Measurements from ENCODE around the gene CFAP91.
"Not testable (repeated sequence)": the region's sequence is repeated elsewhere in the genome, so short reads cannot be mapped to it uniquely, and the experiment has no call there.

The CFAP91 gene

GRCh38 chr3:119677641-119677934, 25.2 kb upstream of the CFAP91 start:
- no peak for DNase-seq (ENCODE audit: low read depth)

- DNase-seq (ENCODE audit: low read depth) = not testable (repeated sequence)
Measured at GRCh38 chr3:119678209-119678608, 24.6 kb upstream of the CFAP91 start.

GRCh38 chr3:119679874-119680273, 22.9 kb upstream of the CFAP91 start:
- no peak for DNase-seq (ENCODE audit: low read depth)

GRCh38 chr3:119681279-119681678, 21.5 kb upstream of the CFAP91 start:
- no peak for DNase-seq (ENCODE audit: low read depth)

GRCh38 chr3:119683421-119683820, 19.4 kb upstream of the CFAP91 start:
- DNase-seq (ENCODE audit: low read depth) = no peak

GRCh38 chr3:119690043-119690656, 12.7 kb upstream of the CFAP91 start:
- DNase-seq (ENCODE audit: low read depth) = no peak

- DNase-seq (ENCODE audit: low read depth) = no peak
Measured at GRCh38 chr3:119695480-119695879, 7.3 kb upstream of the CFAP91 start.

GRCh38 chr3:119697394-119697793, 5.4 kb upstream of the CFAP91 start:
- no peak for DNase-seq (ENCODE audit: low read depth)

- DNase-seq (ENCODE audit: low read depth) = peak; percentile 24
Measured at GRCh38 chr3:119700269-119700919, 2.4 kb upstream of the CFAP91 start.

GRCh38 chr3:119700920-119701734, 1.7 kb upstream of the CFAP91 start:
- DNase-seq (ENCODE audit: low read depth) = no peak

- no peak for DNase-seq (ENCODE audit: low read depth)
Measured at GRCh38 chr3:119703820-119704531, 1.2 kb downstream of the CFAP91 start.

- DNase-seq (ENCODE audit: low read depth) = no peak
Measured at GRCh38 chr3:119715105-119715504, 12.3 kb downstream of the CFAP91 start.

GRCh38 chr3:119716998-119717397, 14.2 kb downstream of the CFAP91 start:
- no peak for DNase-seq (ENCODE audit: low read depth)

GRCh38 chr3:119717520-119717919, 14.7 kb downstream of the CFAP91 start:
- no peak for DNase-seq (ENCODE audit: low read depth)

GRCh38 chr3:119723022-119723421, 20.2 kb downstream of the CFAP91 start:
- DNase-seq (ENCODE audit: low read depth) = no peak

- no peak for DNase-seq (ENCODE audit: low read depth)
Measured at GRCh38 chr3:119726909-119727308, 24.1 kb downstream of the CFAP91 start.

- no peak for DNase-seq (ENCODE audit: low read depth)
Measured at GRCh38 chr3:119729996-119730395, 27.2 kb downstream of the CFAP91 start.

GRCh38 chr3:119731560-119732343, 28.9 kb downstream of the CFAP91 start:
- DNase-seq (ENCODE audit: low read depth) = no peak

GRCh38 chr3:119733812-119734211, 31.0 kb downstream of the CFAP91 start:
- DNase-seq (ENCODE audit: low read depth) = no peak

GRCh38 chr3:119738741-119739140, 35.9 kb downstream of the CFAP91 start:
- DNase-seq (ENCODE audit: low read depth) = no peak

GRCh38 chr3:119741657-119742590, 39.1 kb downstream of the CFAP91 start:
- DNase-seq (ENCODE audit: low read depth) = no peak

All from stimulated activated CD4-positive, alpha-beta T cell treated with anti-CD3 and anti-CD28 coated beads, Interleukin-2, amount 100 ng/mL, for 4 hours (primary cell).